ENCODE results near the gene PHF3.
"Not testable (repeated sequence)": the region's sequence is repeated elsewhere in the genome, so short reads cannot be mapped to it uniquely, and the experiment has no call there.

Gene PHF3

GRCh38 chr6:63709148-63709547, 73.5 kb downstream of the PHF3 start:
- DNase-seq (ENCODE audit: low read depth in 2 of 2) = no peak

- no peak for DNase-seq (ENCODE audit: low read depth in 2 of 2)
Observed at GRCh38 chr6:63713332-63713731, 77.7 kb downstream of the PHF3 start.

GRCh38 chr6:63714091-63714490, 78.5 kb downstream of the PHF3 start:
- no peak for DNase-seq (ENCODE audit: low read depth in 2 of 2)

DNA sequence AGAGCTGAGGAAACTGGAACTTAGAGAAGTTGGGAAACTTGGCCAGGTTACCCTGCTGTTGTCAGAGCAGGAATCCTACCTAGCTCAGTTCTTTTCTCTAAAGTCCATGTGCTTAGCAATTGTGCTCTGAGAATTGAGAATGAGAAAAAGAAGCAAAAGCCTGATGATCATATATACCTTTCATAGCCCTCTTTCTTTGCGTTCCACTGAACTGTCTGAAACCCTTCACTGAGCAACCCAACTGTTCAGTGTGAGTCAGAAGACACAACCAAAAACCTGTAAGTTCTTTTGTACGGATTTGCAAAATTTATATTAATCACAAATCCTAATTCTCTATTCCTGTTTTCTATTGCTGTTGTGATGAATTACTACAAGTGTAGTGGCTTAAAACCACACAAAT, 80.6 kb downstream of the PHF3 start:
- DNase-seq (ENCODE audit: low read depth in 2 of 2) = no peak

DNA sequence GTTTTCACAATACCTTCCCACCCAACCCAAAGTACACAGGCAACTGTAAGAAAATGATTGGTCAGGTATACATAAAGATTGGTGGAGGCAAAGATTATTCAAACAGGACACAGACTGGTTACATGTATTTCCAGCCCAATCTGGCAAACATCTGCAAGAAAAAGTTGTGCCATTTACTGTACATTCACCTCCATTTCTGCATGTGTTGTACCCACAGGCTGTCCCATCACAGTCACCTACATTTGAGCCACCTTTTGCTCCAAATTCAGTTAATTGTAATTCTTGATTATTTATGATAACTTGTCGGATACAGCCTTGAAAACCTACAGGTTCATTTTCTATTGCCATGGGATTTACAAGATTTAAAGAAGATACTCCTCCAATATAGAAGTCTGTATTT, 85.6 kb downstream of the PHF3 start:
- DNase-seq (ENCODE audit: low read depth in 2 of 2) = no peak

GRCh38 chr6:63724721-63725120, 89.1 kb downstream of the PHF3 start:
- no peak for DNase-seq (ENCODE audit: low read depth in 2 of 2)

DNA sequence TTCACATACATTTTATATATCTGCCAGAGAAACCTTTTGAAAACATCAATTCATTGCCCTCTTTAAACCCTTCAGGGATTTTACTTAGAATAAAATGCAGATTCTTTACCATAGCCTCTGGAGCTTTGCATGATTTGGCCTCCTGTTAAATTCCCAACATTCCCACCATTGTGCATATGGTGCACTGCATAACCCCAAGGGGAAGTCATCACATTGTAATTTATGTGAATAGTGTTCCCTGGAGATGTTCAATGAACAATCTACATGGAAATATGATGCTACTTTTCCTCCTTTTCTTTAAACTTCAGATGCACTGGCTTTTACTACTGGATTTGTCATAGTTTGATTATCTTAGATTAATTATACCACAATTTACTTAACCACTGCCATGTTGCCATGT, 94.7 kb downstream of the PHF3 start:
- no peak for DNase-seq (ENCODE audit: low read depth in 2 of 2)

- DNase-seq (ENCODE audit: low read depth in 2 of 2) = no peak
Observed at GRCh38 chr6:63731930-63732329, 96.3 kb downstream of the PHF3 start.

DNA sequence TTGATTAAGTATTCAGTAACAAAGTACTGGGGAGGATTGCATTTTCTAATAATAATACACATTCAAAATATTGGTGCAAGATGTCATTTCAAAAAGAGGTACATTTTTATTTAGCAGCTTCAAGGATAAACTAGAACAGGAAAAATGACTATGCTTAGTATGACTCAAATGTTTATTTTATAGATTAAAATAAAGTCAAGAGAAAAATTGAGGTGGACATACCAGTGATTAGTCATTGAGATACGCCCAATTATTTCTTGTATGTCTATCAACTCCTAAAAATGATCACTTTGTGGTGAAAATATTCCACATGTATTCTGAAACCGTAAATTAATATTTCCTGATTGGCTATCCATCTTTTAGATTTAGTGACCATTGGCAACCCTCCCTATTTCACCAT, 96.7 kb downstream of the PHF3 start:
- DNase-seq (ENCODE audit: low read depth in 2 of 2) = no peak

- DNase-seq (ENCODE audit: low read depth in 2 of 2) = no peak
Observed at GRCh38 chr6:63734923-63735322, 99.3 kb downstream of the PHF3 start.

DNA sequence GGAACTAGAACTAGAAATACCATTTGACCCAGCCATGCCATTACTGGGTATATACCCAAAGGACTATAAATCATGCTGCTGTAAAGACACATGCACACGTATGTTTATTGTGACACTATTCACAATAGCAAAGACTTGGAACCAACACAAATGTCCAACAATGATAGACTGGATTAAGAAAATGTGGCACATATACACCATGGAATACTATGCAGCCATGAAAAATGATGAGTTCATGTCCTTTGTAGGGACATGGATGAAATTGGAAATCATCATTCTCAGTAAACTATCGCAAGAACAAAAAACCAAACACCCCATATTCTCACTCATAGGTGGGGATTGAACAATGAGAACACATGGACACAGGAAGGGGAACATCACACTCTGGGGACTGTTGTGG, 102.6 kb downstream of the PHF3 start:
- not testable (repeated sequence) for DNase-seq (ENCODE audit: low read depth in 2 of 2)

DNA sequence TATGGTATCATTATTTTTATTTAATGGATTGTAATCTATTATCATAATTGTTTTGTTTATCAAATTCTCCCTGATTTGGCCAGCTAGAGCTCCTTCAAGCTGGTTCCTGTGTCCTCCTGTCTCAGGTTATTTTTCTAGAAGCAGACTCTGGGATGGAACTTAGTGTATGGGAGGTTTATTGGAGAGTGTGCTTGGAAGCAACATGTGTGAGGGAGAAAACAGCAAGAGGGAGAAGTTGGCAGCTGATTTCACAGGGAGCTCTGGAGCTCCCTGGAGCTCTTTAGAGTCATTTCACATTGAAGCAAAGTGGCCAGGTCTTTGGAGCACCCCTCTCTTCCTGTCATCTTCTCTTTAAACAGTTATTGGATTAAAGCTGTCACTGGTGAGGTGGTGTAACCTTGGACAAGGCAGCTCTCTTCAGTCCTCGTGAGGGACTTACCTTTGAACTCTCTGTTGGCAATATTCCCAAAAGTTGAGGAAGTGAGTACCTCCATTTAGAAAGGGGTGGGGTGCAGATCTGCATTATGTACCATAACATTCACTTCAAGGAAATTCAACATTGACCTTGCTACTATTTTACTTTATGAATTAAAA, 103.6 kb downstream of the PHF3 start:
- DNase-seq (ENCODE audit: low read depth in 2 of 2) = no peak

- DNase-seq (ENCODE audit: low read depth in 2 of 2) = no peak
Observed at GRCh38 chr6:63740709-63741108, 105.1 kb downstream of the PHF3 start.

- no peak for DNase-seq (ENCODE audit: low read depth in 2 of 2)
Observed at GRCh38 chr6:63742060-63742459, 106.5 kb downstream of the PHF3 start.

DNA sequence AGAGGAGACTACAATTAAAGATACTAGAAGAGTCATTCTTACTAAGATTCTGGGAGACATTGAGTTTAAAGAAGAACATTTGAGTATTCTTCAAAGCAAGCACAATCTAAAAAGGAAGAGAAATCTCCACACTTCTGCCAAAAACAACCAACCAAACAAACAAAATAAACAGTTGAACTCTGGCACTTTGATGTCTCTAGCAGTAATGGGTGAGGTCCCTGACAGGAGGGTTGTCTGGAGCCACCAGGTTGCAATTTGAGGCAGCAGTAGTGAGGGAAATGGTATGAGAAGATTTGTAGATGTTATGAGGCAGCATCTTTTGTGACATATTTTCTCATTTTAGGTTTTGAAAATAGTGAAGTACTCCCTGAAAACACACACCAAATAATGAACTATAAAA, 108.1 kb downstream of the PHF3 start:
- no peak for DNase-seq (ENCODE audit: low read depth in 2 of 2)

DNA sequence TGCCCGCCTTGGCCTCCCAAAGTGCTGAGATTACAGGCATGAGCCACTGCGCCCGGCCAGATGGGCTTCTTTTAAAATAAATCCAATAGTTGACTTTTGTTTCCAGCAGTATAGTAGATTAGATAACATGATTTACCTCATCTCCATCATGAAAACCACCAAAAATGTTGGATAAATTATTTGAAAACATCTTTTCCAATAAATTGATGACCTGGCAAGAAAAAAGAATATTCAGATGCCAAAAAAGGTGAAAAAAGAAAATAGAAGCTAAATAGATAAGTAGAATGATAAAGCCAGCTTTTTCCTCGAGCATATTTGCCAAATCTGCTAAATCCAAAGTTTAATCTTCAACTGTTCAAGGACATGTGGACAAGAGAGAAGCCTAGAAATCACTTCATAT, 109.2 kb downstream of the PHF3 start:
- no peak for DNase-seq (ENCODE audit: low read depth in 2 of 2)

DNA sequence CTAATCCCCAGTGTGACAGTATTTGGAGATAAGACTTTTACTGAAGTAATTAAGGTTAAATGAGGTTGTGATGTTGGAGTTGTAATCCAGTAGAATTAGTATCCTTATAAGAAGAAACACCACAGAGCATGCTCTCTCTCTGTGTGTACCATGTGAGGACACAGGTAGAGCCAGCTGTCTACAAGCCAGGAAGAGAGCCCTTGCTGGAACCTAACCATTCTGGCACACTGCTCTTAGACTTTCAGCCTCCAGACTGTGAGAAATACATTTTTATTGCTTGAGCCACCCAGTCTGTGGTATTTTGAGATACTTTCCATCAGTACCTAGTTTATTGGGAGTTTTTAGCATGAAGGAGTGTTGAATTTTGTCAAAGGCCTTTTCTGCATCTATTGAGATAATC, 110.2 kb downstream of the PHF3 start:
- DNase-seq (ENCODE audit: low read depth in 2 of 2) = no peak

GRCh38 chr6:63750400-63750799, 114.8 kb downstream of the PHF3 start:
- no peak for DNase-seq (ENCODE audit: low read depth in 2 of 2)

DNA sequence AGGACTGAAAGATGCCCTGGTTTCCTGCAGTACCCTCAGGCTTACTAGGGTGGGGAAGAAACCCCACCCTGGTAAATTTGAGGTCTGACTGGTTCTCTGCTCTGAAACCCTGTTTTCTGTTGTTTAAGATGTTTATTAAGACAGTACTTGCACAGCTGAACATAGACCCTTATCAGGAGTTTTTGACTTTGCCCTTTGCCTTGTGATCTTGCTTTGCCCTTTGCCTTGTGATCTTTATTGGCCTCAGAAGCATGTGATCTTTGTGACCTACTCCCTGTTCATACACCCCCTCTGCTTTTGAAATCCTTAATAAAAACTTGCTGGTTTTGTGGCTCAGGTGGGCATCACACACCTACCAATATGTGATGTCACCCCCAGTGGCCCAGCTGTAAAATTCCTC, 121.7 kb downstream of the PHF3 start:
- DNase-seq (ENCODE audit: low read depth in 2 of 2) = not testable (repeated sequence)

DNA sequence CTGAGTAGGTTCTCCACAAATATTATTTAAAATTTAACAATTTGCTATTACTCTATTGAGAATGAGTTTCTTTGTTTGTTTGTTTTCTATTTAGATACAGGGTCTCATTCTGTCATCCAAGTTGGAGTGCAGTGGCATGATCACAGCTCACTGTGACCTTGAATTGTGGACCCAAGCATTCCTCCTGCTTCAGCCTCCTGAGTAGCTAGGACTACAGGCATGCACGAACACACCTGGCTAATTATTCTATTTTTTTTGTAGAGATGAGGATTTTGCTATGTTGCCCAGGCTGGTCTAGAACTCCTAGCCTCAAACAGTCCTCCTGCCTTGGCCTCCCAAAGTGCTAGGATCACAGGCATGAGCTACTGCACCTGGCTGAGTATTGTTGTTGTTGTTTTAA, 122.2 kb downstream of the PHF3 start:
- DNase-seq (ENCODE audit: low read depth in 2 of 2) = no peak

DNA sequence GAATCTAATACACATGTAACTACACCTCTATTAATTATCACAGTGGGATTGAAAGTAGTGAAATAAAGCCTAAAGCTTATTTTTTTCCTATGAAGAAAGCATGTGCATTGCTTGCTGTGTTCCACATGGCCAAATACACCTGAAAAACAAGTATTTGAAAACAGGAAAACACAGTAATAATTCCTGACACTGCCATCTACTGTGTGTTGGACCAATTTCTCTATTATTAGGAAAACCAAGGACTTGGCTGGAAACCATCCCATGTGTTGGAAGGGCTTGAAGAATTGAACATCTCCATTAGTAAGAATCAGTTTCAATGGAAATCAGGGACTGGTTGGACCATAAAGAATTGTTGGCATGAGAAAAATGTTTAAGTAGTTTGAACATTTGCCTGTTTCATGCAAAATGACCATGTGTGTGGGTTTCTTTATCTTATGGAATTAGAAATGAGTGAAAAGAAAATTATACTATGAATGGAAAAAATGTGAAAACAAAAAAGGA, 124.1 kb downstream of the PHF3 start:
- DNase-seq (ENCODE audit: low read depth in 2 of 2) = no peak

GRCh38 chr6:63760199-63760598, 124.6 kb downstream of the PHF3 start:
- no peak for DNase-seq (ENCODE audit: low read depth in 2 of 2)

DNA sequence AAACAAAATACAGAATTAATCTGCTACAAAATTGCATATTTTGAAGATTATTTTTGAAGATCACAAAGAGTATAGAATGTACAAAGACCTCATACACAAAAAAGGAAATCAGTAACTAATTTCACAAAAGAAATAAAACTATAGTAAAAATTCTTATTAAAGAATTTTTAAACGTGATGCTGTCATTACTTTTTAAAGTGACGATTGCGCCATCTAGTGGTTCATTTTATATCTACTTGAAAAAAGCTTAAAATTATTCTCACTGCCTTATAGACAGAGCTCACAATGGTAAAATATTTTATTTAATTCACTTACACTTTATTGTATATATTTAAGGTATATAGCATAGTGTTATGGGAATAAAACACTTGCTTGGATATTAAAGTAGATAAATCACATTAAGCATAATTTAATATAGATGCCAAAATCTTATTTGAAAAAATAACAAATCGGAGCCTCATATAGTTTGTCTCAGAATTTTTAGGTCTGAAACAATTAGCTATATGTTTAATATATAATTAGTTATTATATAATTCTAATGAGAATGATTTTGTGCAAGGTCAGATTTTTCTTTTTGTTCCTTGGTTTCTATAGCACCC, 128.8 kb downstream of the PHF3 start:
- no peak for DNase-seq (ENCODE audit: low read depth in 2 of 2)

All from stimulated activated CD8-positive, alpha-beta memory T cell treated with anti-CD3 and anti-CD28 coated beads, Interleukin-2, amount 100 ng/mL, for 48 hours (primary cell).